DND-41 (cell line): Measurements from ENCODE around the gene SERTAD1.

Experiments used
- ATAC-seq: fragments of 200-7000 bp; cut with Tn5 transposase; 3 replicates; pipeline ENCODE4 v1.9.1; 2021; ENCODE audit warnings: low read depth; ENCODE audit not compliant: insufficient read depth
- DNase-seq: peaks from one replicate; pipeline ENCODE4 v3.0.0-alpha.2; 2020
- H2AFZ ChIP-seq: 2 replicates; pipeline ENCODE4 v1.6.0; 2012; ENCODE audit warnings: low read depth, low read length
- H3K27ac ChIP-seq: 2 replicates; pipeline ENCODE4 v1.5.1; 2012; ENCODE audit warnings: low read length, inconsistent platforms
- H3K27me3 ChIP-seq: fragments of 200-600 bp; sonication (generic); 2 replicates; pipeline ENCODE4 v1.6.0; 2012; ENCODE audit warnings: low read length, mild to moderate bottlenecking, inconsistent platforms; ENCODE audit not compliant: insufficient read depth, poor library complexity
- H3K36me3 ChIP-seq: 2 replicates; pipeline ENCODE4 v1.5.1; 2012; ENCODE audit warnings: low read length, inconsistent platforms; ENCODE audit not compliant: insufficient read depth
- H3K4me1 ChIP-seq: 2 replicates; pipeline ENCODE4 v1.5.1; 2012; ENCODE audit warnings: mild to moderate bottlenecking, low read length; ENCODE audit not compliant: insufficient read depth
- H3K4me2 ChIP-seq: 2 replicates; pipeline ENCODE4 v1.6.0; 2012; ENCODE audit warnings: mild to moderate bottlenecking, moderate library complexity, low read length, inconsistent platforms; ENCODE audit not compliant: insufficient read depth
- H3K4me3 ChIP-seq, 2 experiments: fragments of 200-600 bp in 1 of 2; shearing (Covaris generic) in 1 of 2; 2 replicates each; pipeline ENCODE4 v1.5.1; 2012 to 2016; ENCODE audit warnings: inconsistent platforms in 2 of 2, low read length in 2 of 2, mild to moderate bottlenecking in 2 of 2, low read depth in 1 of 2, moderate library complexity in 1 of 2
- H3K79me2 ChIP-seq: 2 replicates; pipeline ENCODE4 v1.6.0; 2012; ENCODE audit warnings: low read length, inconsistent platforms; ENCODE audit not compliant: insufficient read depth
- H3K9ac ChIP-seq: 2 replicates; pipeline ENCODE4 v1.6.0; 2012; ENCODE audit warnings: low read depth, mild to moderate bottlenecking, inconsistent platforms, low read length, moderate library complexity
- H3K9me3 ChIP-seq: 2 replicates; pipeline ENCODE4 v1.5.1; 2012; ENCODE audit warnings: low read length, moderate library complexity, mild to moderate bottlenecking, inconsistent platforms; ENCODE audit not compliant: insufficient read depth, severe bottlenecking
- H4K20me1 ChIP-seq: 2 replicates; pipeline ENCODE4 v1.6.0; 2012; ENCODE audit warnings: low read length; ENCODE audit not compliant: insufficient read depth
- EZH2 ChIP-seq: IDR thresholded peaks from 3 replicates; pipeline ENCODE4 v1.6.1; 2012; ENCODE audit warnings: borderline replicate concordance, low read depth, mild to moderate bottlenecking, moderate library complexity, low read length, inconsistent platforms; ENCODE audit not compliant: severe bottlenecking
- TF ChIP-seq, protein P1 (sequence below): IDR thresholded peaks from 2 replicates; pipeline ENCODE4 v1.5.1; 2012; ENCODE audit warnings: borderline replicate concordance, low read length, moderate library complexity, mild to moderate bottlenecking; ENCODE audit not compliant: poor library complexity, severe bottlenecking; ENCODE audit errors: extremely low read depth

Gene SERTAD1

DNA sequence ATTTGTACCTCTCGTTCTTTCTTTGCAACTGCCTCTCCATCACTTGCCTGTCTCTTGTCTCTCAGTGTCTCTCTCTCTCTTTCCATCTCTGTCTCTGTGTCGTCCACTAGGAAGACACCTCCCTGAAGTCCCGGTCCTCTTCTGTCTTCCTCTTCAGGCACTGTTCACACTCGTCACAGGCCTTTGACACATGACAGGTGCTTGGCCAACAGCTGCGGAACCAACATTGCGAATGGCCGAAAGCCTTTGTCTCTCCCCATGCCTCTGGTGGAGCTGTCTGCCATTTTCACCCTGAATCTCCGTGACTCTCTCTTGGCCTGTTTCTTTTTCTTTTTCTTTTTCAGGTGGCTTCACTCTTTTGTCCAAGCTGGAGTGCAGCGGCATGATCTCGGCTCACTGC is 38.6 kb downstream of the SERTAD1 start:
- Histone ChIP-seq H3K4me3 (no peak overlapping the region), H3K36me3 (no peaks in the 10 kb centered on the region), H3K4me1 (no peaks in the 10 kb centered on the region), H3K79me2 (no peaks in the 10 kb centered on the region), H2AFZ (no peak overlapping the region), H3K9me3 (no peaks in the 10 kb centered on the region), H3K9ac (no peak overlapping the region), H3K27ac (no peak overlapping the region), H3K27me3 (no peaks in the 10 kb centered on the region), H3K4me2 (no peak overlapping the region), H4K20me1 (no peaks in the 10 kb centered on the region)
- ATAC-seq: no peak
- no peak for DNase-seq
- no peak for TF ChIP-seq EZH2
- TF ChIP-seq, protein P1, sequence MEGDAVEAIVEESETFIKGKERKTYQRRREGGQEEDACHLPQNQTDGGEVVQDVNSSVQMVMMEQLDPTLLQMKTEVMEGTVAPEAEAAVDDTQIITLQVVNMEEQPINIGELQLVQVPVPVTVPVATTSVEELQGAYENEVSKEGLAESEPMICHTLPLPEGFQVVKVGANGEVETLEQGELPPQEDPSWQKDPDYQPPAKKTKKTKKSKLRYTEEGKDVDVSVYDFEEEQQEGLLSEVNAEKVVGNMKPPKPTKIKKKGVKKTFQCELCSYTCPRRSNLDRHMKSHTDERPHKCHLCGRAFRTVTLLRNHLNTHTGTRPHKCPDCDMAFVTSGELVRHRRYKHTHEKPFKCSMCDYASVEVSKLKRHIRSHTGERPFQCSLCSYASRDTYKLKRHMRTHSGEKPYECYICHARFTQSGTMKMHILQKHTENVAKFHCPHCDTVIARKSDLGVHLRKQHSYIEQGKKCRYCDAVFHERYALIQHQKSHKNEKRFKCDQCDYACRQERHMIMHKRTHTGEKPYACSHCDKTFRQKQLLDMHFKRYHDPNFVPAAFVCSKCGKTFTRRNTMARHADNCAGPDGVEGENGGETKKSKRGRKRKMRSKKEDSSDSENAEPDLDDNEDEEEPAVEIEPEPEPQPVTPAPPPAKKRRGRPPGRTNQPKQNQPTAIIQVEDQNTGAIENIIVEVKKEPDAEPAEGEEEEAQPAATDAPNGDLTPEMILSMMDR: no peak

DNA sequence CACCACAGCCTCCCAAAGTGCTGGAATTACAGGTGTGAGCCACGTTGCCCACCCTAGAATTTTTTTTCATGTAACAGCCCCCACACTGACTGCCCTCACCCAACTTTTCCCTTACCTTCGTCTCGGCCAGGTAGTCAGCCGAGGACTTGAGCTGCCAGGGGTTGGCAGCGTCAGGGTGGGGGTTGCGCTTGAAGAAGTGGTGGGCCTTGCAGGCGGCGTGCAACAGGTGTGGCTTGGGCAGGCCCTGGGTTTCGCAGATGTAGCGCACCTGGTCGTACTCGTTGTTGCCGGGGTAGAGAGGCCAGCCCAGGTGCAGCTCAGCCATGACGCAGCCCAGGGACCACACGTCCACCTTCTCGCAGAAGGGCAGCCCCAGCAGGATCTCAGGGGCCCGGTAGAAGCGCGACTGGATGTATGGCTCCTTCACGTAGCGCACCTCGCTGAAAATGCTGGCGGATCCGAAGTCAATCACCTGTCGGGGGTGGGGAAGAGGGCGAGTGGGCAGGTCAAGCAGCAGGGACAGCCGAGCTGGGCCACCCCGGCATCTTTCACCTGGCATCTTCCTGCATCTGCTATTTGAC is 42.0 kb downstream of the SERTAD1 start:
- Histone ChIP-seq H3K4me2 (no peak overlapping the region), H3K4me1 (no peaks in the 10 kb centered on the region), H3K27ac (no peak overlapping the region), H3K9ac (no peak overlapping the region), H3K36me3 (no peaks in the 10 kb centered on the region), H3K4me3 (no peak overlapping the region), H4K20me1 (no peaks in the 10 kb centered on the region; the same call in 1 of the 2 replicates), H3K79me2 (no peaks in the 10 kb centered on the region), H3K27me3 (no peaks in the 10 kb centered on the region), H2AFZ (no peak overlapping the region), H3K9me3 (no peaks in the 10 kb centered on the region)
- TF ChIP-seq, protein P1: no peak
- no peak for TF ChIP-seq EZH2
- ATAC-seq: no peak
- DNase-seq: no peak

DNA sequence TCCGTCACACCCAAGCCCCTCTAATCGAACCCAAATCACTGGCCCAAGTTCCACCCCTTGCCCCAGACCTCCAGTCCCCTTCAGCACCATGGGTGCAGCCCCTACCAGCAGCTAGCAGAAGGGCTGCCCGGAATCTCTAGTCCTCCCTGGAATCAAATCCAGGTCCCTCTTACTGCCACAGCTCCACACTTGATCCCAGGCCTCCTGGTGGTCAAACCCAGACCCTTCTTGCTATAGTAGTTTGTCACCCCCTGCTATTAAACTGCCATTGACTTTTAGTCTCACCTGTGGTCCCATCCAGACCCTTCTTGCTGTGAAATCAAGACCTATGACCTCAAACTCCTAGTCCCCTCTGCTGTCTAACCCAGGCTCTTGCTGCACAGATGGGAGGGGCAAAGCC is 44.5 kb downstream of the SERTAD1 start:
- TF ChIP-seq, protein P1: no peak
- no peak for TF ChIP-seq EZH2
- Histone ChIP-seq H3K79me2 (no peaks in the 10 kb centered on the region), H2AFZ (no peak overlapping the region), H3K9ac (no peak overlapping the region), H3K4me3 (no peak overlapping the region), H3K27ac (no peak overlapping the region), H3K36me3 (0 out of 2 replicates have a peak, but pooled peaks cover 3% of the 10 kb centered on the region), H4K20me1 (no peaks in the 10 kb centered on the region; the same call in 1 of the 2 replicates), H3K4me2 (no peak overlapping the region), H3K4me1 (no peaks in the 10 kb centered on the region), H3K27me3 (no peaks in the 10 kb centered on the region), H3K9me3 (no peaks in the 10 kb centered on the region)
- no peak for ATAC-seq
- DNase-seq: no peak
